Neural progenitor cell (in vitro differentiated cells): ENCODE measurements around the gene ASRGL1. TPM values are rescaled to one million over a fixed set of nuclear protein-coding genes. Genes with fewer than 3 reads are reported as not detected.
A peak's percentile ranks its signal among the peaks of the same experiment; 100 is the strongest.

Experiments used
- DNase-seq: peaks from one replicate; pipeline ENCODE4 v3.0.0-alpha.2; 2016; ENCODE audit warnings: low spot score
- H2AFZ ChIP-seq: fragments of 200-600 bp; sonication (generic); replicated peaks from 2 replicates; pipeline ENCODE4 v1.6.1; 2016; ENCODE audit warnings: antibody characterized with exemption
- H3F3A ChIP-seq: fragments of 200-600 bp; sonication (generic); 2 replicates; pipeline ENCODE4 v1.6.1; 2016; ENCODE audit warnings: antibody characterized with exemption, low read depth
- H3K27ac ChIP-seq: fragments of 200-600 bp; sonication (generic); 2 replicates; pipeline ENCODE4 v1.5.1; 2016; ENCODE audit warnings: mild to moderate bottlenecking
- H3K27me3 ChIP-seq: fragments of 200-600 bp; sonication (generic); 2 replicates; pipeline ENCODE4 v1.6.1; 2016; ENCODE audit warnings: mild to moderate bottlenecking, moderate library complexity
- H3K36me3 ChIP-seq: fragments of 200-600 bp; sonication (generic); 2 replicates; pipeline ENCODE4 v1.5.1; 2016
- H3K4me1 ChIP-seq: fragments of 200-600 bp; sonication (generic); 2 replicates; pipeline ENCODE4 v1.6.1; 2016; ENCODE audit warnings: mixed run types
- H3K4me2 ChIP-seq: fragments of 200-600 bp; sonication (generic); 2 replicates; pipeline ENCODE4 v1.6.1; 2016
- H3K4me3 ChIP-seq: fragments of 200-600 bp; sonication (generic); 2 replicates; pipeline ENCODE4 v1.5.1; 2016
- H3K79me2 ChIP-seq: fragments of 200-600 bp; sonication (generic); 2 replicates; pipeline ENCODE4 v1.6.1; 2016; ENCODE audit warnings: low read depth
- H3K9ac ChIP-seq: fragments of 200-600 bp; sonication (generic); 2 replicates; pipeline ENCODE4 v1.6.1; 2016
- H3K9me3 ChIP-seq: fragments of 200-600 bp; sonication (generic); 2 replicates; pipeline ENCODE4 v1.5.1; 2016; ENCODE audit warnings: low read depth
- H4K20me1 ChIP-seq: fragments of 200-600 bp; sonication (generic); 2 replicates; pipeline ENCODE4 v1.6.1; 2016; ENCODE audit warnings: low read depth
- H3K27ac Mint-ChIP-seq: 3 replicates; pipeline ENCODE4 v1.8.0; 2021; ENCODE audit warnings: mixed read lengths
- H3K27me3 Mint-ChIP-seq: 2 replicates; pipeline ENCODE4 v1.8.0; 2022; ENCODE audit warnings: low read depth, mild to moderate bottlenecking, inconsistent platforms, moderate library complexity, mixed read lengths; ENCODE audit not compliant: insufficient read depth
- H3K36me3 Mint-ChIP-seq: 3 replicates; pipeline ENCODE4 v1.8.0; 2021; ENCODE audit warnings: mixed read lengths
- H3K4me1 Mint-ChIP-seq: 3 replicates; pipeline ENCODE4 v1.8.0; 2021; ENCODE audit warnings: mixed read lengths
- H3K4me3 Mint-ChIP-seq: 3 replicates; pipeline ENCODE4 v1.8.0; 2021; ENCODE audit warnings: mild to moderate bottlenecking, moderate library complexity, mixed read lengths
- H3K9me3 Mint-ChIP-seq: 3 replicates; pipeline ENCODE4 v1.8.0; 2020; ENCODE audit warnings: mixed read lengths
- EZH2 ChIP-seq: fragments of 200-600 bp; sonication (generic); IDR thresholded peaks from 2 replicates; pipeline ENCODE4 v1.6.1; 2017; ENCODE audit warnings: antibody characterized with exemption, mild to moderate bottlenecking, moderate library complexity
- EZH2phosphoT487 ChIP-seq: fragments of 200-600 bp; sonication (generic); IDR thresholded peaks from 2 replicates; pipeline ENCODE4 v1.6.1; 2017; ENCODE audit warnings: antibody characterized with exemption
- total RNA-seq: library from RNA; depleted of rRNA; stranded (reverse); fragments of >200 nt; gene quantifications from 2 replicates; pipeline ENCODE4 v1.2.3, GENCODE V29; 2015; ENCODE audit warnings: low replicate concordance
- TF ChIP-seq, protein P1 (sequence below): fragments of 200-600 bp; sonication (generic); IDR thresholded peaks from 2 replicates; pipeline ENCODE4 v1.5.1; 2017; ENCODE audit warnings: antibody characterized with exemption, mild to moderate bottlenecking

Gene ASRGL1
- total RNA-seq, 1 donor from 2014 or later = 56.8 TPM

DNA sequence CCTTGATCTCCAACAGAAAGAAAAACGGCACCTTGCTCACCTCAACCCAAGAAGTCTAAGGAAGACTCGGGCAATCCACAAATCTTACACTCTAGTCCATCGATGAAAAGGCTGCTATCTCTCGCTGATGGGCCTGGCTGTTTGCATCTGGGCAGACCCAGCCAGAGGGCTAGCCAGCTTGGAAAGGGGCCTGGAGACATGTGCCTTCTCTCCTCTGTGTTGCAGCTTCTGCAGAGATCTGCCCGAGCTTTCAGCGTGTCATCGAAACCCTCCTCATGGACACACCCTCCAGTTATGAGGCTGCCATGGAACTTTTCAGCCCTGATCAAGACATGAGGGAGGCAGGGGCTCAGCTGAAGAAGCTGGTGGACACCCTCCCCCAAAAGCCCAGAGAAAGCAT lies 84.7 kb downstream of the ASRGL1 start:
- DNase-seq = no peak
- Mint-ChIP-seq H3K4me1 (peaks cover 29% of the 10 kb centered on the region), H3K36me3 (no peaks in the 10 kb centered on the region)

GRCh38 chr11:62423012-62423411 lies 85.8 kb downstream of the ASRGL1 start:
- Histone ChIP-seq H3K36me3 (no peaks in the 10 kb centered on the region), H3K79me2 (no peaks in the 10 kb centered on the region), H3F3A (peaks cover 27% of the 10 kb centered on the region), H3K9me3 (no peaks in the 10 kb centered on the region), H3K4me2 (no peak overlapping the region), H2AFZ (no peak overlapping the region), H4K20me1 (no peaks in the 10 kb centered on the region), H3K4me3 (no peak overlapping the region), H3K4me1 (peaks cover 12% of the 10 kb centered on the region), H3K27me3 (no peaks in the 10 kb centered on the region), H3K27ac (no peak overlapping the region), H3K9ac (no peak overlapping the region)
- peaks cover 32% of the 10 kb centered on the region for H3K4me1 Mint-ChIP-seq
- no peaks in the 10 kb centered on the region for H3K36me3 Mint-ChIP-seq
- DNase-seq = no peak
- peaks cover 2% of the 10 kb centered on the region for H3K27me3 Mint-ChIP-seq
- TF ChIP-seq EZH2phosphoT487 = no peak
- H3K9me3 Mint-ChIP-seq = no peaks in the 10 kb centered on the region
- no peak overlapping the region for H3K27ac Mint-ChIP-seq
- H3K4me3 Mint-ChIP-seq = no peak overlapping the region

More for the DNA sequence above, 84.7 kb downstream of the ASRGL1 start:
- H3K9ac ChIP-seq = no peak overlapping the region
- TF ChIP-seq EZH2phosphoT487 (no peak), EZH2 (no peak)
- TF ChIP-seq, protein P1, sequence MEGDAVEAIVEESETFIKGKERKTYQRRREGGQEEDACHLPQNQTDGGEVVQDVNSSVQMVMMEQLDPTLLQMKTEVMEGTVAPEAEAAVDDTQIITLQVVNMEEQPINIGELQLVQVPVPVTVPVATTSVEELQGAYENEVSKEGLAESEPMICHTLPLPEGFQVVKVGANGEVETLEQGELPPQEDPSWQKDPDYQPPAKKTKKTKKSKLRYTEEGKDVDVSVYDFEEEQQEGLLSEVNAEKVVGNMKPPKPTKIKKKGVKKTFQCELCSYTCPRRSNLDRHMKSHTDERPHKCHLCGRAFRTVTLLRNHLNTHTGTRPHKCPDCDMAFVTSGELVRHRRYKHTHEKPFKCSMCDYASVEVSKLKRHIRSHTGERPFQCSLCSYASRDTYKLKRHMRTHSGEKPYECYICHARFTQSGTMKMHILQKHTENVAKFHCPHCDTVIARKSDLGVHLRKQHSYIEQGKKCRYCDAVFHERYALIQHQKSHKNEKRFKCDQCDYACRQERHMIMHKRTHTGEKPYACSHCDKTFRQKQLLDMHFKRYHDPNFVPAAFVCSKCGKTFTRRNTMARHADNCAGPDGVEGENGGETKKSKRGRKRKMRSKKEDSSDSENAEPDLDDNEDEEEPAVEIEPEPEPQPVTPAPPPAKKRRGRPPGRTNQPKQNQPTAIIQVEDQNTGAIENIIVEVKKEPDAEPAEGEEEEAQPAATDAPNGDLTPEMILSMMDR = no peak
- Mint-ChIP-seq H3K27me3 (peaks cover 2% of the 10 kb centered on the region), H3K27ac (peak overlapping the region; percentile 41), H3K4me3 (peak overlapping the region; percentile 27), H3K9me3 (no peaks in the 10 kb centered on the region)
- H3K9me3 ChIP-seq = no peaks in the 10 kb centered on the region
- H3F3A ChIP-seq = peaks cover 27% of the 10 kb centered on the region
- no peaks in the 10 kb centered on the region for H3K36me3 ChIP-seq
- no peaks in the 10 kb centered on the region for H3K79me2 ChIP-seq
- H3K4me2 ChIP-seq = no peak overlapping the region
- H3K4me1 ChIP-seq = peaks cover 12% of the 10 kb centered on the region
- H3K4me3 ChIP-seq = no peak overlapping the region
- no peak overlapping the region for H2AFZ ChIP-seq
- no peak overlapping the region for H3K27ac ChIP-seq
- no peaks in the 10 kb centered on the region for H3K27me3 ChIP-seq
- H4K20me1 ChIP-seq = no peaks in the 10 kb centered on the region

DNA sequence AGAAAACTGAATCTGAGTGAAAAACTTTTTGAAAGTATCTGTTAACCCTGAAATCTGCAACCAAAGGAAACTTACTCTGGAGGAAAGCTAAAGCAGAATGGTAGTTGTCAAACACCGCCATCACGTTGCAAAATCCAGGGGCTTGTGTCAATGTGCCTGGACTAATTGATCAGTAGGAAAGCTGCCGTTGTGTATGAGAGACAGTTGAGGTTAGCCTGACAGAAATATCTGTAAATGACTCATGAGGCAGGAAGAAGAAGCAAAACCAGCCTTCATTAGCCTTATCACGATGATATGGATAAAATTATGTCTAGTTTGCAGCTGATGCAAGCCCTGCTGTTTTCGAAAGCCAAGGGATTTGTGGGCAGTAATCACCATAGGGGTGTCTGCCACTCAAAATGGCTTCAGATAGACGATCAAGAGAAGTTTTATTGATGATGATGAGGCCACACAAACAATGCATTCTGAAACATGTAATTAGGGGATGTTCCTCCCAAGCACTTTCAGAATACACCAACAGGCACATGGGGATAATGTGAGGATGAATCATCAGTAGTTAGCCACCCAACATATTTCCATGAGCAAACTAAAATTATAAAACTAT lies 90.5 kb downstream of the ASRGL1 start:
- DNase-seq = no peak
- H3K4me3 Mint-ChIP-seq = no peak overlapping the region

More for the DNA sequence above, 90.5 kb downstream of the ASRGL1 start:
- no peak overlapping the region for H3K27ac ChIP-seq
- H3K4me1 Mint-ChIP-seq = peaks cover 27% of the 10 kb centered on the region
- H3K27me3 Mint-ChIP-seq = peaks cover 2% of the 10 kb centered on the region
- H3F3A ChIP-seq = peaks cover 27% of the 10 kb centered on the region
- peaks cover 3% of the 10 kb centered on the region for H3K9me3 Mint-ChIP-seq
- H3K4me3 ChIP-seq = no peak overlapping the region
- H3K9me3 ChIP-seq = no peaks in the 10 kb centered on the region
- H3K27ac Mint-ChIP-seq = no peak overlapping the region
- no peaks in the 10 kb centered on the region for H3K79me2 ChIP-seq
- H2AFZ ChIP-seq = no peak overlapping the region
- no peaks in the 10 kb centered on the region for H3K36me3 ChIP-seq
- H3K27me3 ChIP-seq = no peaks in the 10 kb centered on the region
- no peaks in the 10 kb centered on the region for H4K20me1 ChIP-seq
- no peak overlapping the region for H3K4me2 ChIP-seq
- no peaks in the 10 kb centered on the region for H3K36me3 Mint-ChIP-seq
- no peak overlapping the region for H3K9ac ChIP-seq
- H3K4me1 ChIP-seq = peaks cover 12% of the 10 kb centered on the region
- TF ChIP-seq, protein P1 = no peak
- TF ChIP-seq EZH2phosphoT487 = no peak
- TF ChIP-seq EZH2 = no peak
